Keratinocyte (primary cell): Measurements from ENCODE around the gene FAM43B.

ENCODE experiments used
- EZH2 ChIP-seq: IDR thresholded peaks from one replicate; pipeline ENCODE4 v1.6.1; 2012; ENCODE audit warnings: inconsistent platforms, mild to moderate bottlenecking, low read length, moderate library complexity
- TF ChIP-seq, protein P1 (sequence below), 3 experiments: IDR thresholded peaks in 1 of 3; conservative IDR thresholded peaks in 1 of 3; optimal IDR thresholded peaks in 1 of 3; 2 replicates in 2 of 3; 3 replicates in 1 of 3; pipeline versions ENCODE3 to v1.5.1; 2011; ENCODE audit warnings: low read length in 3 of 3, mild to moderate bottlenecking in 3 of 3, moderate library complexity in 2 of 3, control low read depth in 1 of 3, inconsistent platforms in 1 of 3; ENCODE audit not compliant: insufficient read depth in 2 of 3; ENCODE audit errors: extremely low read depth in 1 of 3

DNA sequence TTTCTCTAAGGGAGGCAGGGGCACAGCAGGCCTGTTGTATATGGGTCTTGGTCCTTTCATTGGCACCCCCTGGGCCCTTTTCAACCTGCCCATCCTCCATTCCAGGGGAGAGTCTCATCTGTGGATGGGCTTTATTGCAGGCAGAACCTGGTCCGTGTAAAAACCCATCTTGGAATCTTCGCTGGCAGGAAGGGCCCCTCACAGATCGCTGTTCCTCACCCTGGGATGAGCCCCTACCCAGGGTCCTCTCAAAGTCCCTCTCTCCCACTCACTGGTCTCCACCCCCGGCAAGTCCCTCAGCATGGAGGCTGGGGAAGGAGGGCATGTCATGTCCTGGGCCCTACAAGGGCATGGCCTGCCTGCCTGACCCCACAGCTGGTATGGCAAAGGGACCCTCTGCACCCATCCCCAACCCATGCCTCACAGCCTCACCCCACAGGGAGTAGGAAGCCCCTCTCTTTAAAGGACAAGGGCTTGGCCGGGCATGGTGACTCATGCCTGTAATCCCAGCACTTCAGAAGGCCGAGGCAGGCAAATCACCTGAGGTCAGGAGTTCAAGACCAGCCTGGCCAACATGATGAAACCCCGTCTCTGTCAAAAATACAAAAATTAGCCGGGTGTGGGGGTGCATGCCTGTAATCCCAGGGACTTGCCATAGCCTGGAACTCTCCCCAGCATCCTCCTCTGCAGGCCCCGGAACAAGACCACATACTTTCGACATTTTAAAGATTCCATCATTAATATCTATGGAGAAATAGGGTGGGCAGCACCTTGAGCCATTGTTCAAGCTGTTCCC, 23.4 kb downstream of the FAM43B start:
- TF ChIP-seq, protein P1, sequence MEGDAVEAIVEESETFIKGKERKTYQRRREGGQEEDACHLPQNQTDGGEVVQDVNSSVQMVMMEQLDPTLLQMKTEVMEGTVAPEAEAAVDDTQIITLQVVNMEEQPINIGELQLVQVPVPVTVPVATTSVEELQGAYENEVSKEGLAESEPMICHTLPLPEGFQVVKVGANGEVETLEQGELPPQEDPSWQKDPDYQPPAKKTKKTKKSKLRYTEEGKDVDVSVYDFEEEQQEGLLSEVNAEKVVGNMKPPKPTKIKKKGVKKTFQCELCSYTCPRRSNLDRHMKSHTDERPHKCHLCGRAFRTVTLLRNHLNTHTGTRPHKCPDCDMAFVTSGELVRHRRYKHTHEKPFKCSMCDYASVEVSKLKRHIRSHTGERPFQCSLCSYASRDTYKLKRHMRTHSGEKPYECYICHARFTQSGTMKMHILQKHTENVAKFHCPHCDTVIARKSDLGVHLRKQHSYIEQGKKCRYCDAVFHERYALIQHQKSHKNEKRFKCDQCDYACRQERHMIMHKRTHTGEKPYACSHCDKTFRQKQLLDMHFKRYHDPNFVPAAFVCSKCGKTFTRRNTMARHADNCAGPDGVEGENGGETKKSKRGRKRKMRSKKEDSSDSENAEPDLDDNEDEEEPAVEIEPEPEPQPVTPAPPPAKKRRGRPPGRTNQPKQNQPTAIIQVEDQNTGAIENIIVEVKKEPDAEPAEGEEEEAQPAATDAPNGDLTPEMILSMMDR (optimal IDR thresholded peaks at IDR 0.05 in 1 of 3, IDR thresholded peaks at IDR 0.05 in 1 of 3, conservative IDR thresholded peaks at IDR 0.05 in 1 of 3; ENCODE audit: extremely low read depth in 1 of 3, insufficient read depth in 2 of 3, low read length in 3 of 3) = no peak
- no peak for TF ChIP-seq EZH2
